GM04504 (cell line): ENCODE data around the gene LMX1B.

Experiments used
- DNase-seq: peaks from one replicate; pipeline ENCODE4 v3.0.0-alpha.2; 2012; ENCODE audit warnings: low read depth

The LMX1B gene

DNA sequence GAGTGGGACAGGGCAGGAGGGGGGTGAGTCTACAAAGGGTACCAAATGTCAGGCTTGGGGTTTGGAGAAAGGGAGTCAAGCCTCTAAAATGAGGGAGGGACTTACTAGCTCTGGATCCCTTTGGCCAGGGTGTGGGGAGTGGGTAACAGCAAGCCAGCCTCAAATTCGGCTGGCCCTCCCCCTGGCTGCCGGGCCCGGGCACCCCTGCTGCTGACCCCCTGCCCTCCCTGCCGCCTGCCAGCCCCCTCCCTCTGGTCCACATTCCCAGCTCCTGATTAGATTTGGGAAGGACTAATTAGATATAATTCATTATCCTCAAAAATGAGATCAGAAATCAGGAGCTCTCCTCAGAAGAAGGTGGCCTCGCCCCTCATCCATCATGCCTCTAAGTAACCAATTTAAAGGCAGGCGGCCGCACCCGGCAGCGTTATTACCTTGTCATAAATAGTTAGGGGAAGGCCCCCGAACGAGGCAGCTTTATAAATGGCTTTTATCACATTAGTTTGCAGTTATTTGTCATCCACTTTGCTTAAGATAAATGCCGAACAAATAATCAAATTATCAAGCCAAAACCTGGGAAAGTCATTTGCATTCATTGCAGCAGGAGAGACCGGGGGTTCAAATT lies 44.6 kb downstream of the LMX1B start:
- DNase-seq, result no peak

DNA sequence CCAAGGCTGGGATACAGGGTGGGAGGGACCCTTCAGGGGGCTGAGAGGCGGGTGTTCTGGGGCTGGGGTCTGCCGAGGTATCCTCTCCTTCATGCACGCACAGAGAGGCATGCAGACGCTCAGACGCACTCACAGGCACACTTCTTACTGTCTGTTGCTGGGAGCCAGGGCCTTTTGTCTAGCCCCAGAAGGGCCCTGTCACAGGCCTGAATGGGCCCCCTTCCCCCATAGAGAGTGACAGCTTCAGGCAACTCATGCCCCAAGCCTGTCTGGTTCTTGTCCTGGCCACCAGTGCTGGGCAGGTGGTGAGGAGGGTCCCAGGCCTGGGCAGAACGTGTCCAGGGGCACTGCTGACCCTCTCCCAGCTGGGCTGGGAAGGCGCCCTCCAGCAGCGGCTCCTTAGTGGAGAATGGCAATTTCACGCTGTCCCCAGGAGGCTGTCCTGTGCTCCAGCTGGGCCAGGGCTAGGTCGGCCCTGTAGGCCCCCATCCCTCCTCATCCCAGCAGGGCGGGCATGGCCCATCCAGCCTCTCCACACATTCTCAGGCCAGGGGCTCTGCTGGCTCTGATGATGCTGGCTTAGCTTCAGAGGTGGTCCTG lies 45.3 kb downstream of the LMX1B start:
- DNase-seq, result no peak

- DNase-seq, result no peak
Observed at GRCh38 chr9:126661122-126661520, 47.4 kb downstream of the LMX1B start.

- DNase-seq, result no peak
Observed at GRCh38 chr9:126661521-126662251, 48.0 kb downstream of the LMX1B start.

GRCh38 chr9:126663661-126664072 lies 49.9 kb downstream of the LMX1B start:
- DNase-seq, result no peak

DNA sequence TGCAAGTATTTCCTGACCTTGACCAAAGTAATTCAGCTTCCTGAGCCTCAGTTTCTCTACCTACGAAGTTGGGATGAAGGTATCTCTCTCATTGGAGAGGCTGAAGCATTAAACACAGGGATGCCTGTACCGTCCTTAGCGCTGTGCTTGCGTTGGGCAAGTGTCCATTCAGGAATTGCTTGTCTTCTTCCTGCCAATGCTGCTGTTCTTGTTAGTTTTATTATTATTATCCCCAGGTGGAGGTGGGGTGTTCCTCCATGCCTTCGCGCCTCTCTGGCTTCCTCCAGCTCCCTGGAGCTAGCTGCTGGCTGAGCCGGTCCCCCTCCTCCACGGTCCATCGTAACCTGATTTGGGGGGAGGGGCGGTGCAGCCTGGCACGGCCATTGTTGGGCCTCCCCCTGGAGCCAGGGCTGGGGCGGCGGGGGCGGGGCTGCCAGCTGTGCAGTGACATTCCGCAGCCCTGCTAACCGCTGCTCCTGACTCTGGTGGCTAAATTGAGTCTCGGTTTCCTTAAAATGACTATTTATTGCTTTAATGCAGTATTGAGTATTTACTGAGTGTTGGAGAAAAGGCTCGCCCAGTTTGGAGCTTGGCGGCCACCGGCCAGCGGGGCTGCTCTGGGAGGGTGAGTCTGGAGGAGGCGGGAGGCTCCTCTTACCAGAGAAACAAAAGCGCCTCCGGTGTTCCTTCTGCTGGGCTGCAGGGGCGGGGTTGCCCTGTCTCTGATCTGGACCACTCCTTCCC lies 51.3 kb downstream of the LMX1B start:
- DNase-seq, result no peak

GRCh38 chr9:126665644-126666035 lies 51.9 kb downstream of the LMX1B start:
- no peak for DNase-seq

DNA sequence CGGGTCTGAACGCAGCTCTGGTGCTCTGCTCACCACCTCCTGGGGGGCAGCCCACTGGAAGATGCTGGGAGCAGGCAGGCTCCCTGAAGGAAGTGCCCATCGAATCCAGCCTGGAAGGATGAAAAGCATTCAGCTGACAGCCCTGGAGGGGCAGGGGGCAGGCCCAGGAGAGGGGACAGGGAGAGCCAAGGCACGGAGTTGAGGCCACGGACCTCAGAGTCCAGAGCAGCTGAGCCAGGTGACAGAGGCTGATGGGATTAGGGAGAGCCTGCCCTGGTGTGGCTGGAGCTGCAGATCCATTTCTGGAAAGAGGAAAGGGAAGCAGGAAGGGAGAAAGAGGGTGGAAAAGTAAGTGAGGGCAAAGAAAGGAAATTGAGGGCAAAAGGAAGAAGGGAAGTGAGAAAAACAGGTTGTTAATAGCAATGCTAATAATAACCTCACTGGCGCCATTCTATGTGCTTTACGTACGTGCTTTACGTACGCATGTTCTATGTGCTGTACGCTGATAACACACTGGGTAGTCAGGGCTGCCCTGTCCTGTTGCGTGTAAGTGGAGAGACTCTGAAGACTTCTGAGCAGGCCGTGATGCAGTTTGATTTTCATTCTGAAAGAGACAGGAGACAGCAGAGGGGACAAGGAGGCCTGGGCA lies 52.6 kb downstream of the LMX1B start:
- DNase-seq, result no peak

GRCh38 chr9:126667190-126668055 lies 53.7 kb downstream of the LMX1B start:
- DNase-seq, result no peak

DNA sequence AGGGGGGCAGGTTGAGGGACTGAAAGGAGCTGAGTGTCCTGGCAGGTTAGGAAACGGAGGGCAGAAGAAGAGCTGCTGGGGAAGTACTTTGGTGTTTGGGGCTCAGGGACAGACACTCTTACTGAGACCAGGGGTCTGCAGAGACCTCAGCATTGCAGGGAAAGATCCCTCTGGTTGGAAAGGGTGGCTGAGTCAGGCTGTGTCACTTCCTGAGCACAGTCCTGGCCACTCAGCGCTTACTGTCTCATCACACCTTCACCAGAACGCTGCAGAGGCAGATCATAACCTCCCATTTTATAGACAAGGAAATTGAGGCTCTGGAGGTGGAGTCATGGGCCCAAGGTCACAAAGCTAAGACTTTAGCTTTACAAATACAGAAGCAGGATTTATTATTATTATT lies 54.3 kb downstream of the LMX1B start:
- no peak for DNase-seq

- no peak for DNase-seq
Observed at GRCh38 chr9:126669108-126669507, 55.4 kb downstream of the LMX1B start.

DNA sequence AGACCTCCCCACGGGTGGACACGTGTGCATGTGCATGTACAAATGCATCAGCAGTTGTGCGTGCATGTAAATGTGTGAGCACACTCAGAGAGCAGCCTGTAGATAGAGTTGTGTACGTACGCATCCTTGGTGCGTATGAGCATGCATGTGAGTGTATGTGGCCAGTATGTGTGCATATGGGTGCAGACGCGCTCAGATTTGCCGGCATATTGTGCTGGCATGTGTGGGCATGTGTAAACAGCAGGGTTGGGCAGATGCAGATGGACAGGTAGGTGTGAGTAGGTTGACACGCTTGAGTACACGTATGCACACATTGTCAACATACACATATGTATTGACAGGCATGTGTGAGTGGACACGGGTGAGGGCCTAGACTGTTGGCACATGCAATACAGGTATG lies 56.5 kb downstream of the LMX1B start:
- DNase-seq, result no peak

- DNase-seq, result no peak
Observed at GRCh38 chr9:126671381-126671831, 57.7 kb downstream of the LMX1B start.

DNA sequence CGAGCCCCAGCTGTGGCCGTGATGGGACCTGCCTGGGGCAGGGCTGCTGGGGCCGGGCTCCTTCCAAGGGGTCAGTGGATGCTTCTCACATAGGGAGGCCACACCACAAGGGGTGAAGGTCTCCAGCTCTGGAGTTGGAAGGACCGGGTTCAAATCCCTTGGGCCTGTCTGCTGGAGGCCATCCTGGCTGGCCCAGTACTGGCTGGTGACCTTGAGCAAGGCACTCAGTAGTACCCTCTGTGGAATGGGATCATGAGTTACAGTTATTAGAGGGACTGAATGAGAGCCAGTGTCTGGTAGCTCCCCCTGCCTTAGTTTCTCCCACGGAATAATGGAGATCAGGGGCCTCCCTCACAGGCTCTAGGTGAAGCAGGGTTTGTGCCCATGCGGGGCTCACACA lies 58.3 kb downstream of the LMX1B start:
- no peak for DNase-seq

DNA sequence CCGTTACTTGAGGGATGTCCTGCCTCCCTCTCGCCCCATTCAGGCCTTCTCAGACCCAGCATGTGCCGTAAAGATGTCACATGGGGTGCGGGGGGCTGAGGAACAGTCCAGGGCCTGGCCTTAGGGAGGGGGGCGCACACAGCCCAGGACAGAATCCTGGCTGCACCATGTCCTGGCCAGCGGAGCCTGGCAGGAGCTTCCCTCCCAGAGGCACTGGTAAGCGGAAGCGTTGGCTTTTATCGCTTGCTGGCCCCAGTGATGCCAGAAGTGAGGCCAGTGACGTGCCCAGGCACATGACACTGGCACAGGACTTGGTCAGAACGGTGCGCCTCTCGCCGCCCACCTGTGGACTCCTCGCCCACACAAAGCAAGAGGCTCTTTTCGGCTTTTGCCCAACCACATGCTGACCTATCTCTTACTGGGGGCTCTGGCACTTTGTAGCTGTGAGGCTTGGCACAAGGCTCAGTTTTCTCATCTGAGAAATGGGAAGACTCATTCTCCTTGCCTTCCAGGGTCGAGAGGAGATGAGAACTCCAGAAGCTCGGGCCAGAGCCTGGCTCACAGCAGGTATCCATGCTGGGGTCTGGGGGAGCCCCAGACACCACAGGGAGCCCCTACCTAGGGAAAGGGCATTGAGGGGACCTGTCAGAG lies 59.0 kb downstream of the LMX1B start:
- no peak for DNase-seq

GRCh38 chr9:126673689-126674364 lies 60.1 kb downstream of the LMX1B start:
- no peak for DNase-seq

DNA sequence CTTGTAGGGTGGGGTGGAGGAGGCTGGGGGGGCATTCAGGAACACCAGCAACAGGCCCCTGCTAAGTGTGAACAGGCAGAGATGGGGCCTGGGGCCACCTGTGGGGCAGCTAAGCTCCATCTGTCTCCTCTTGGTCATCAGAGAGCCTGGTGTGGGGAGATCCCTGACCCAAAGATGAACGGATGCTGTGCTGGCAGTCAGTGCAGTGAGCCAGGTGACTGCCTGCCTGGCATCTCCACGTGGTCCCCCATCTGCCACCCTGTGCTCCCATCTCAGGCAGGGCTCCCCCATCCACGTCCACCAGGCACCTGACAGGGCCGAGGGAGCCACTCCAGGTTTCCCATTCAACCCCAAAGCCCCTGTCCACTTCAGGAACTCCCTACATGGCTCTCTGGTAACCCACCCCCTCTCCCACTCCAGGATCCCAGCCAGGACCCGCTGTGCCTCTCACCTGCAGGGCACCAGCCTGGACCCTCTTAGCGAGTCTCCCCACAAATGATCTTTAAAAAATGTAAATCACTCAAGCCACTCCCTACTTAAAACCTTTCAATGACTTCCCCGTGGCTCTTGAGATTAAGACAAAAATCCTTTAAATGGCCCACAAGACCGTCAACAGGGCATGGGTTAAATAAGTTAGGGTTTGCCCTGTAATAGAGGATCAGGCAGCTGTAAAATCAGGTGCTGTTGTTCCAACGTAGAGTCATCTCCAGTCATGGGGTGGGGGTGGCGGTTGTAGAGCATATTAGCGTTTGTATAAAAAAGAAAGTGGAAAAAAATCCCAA lies 60.8 kb downstream of the LMX1B start:
- DNase-seq, result no peak

GRCh38 chr9:126675147-126675467 lies 61.4 kb downstream of the LMX1B start:
- DNase-seq, result no peak

- DNase-seq, result no peak
Observed at GRCh38 chr9:126676102-126676684, 62.5 kb downstream of the LMX1B start.
